ENCODE data around the gene PDLIM4. TPM values are rescaled to one million over a fixed set of nuclear protein-coding genes. Genes with fewer than 3 reads are reported as not detected.

Gene PDLIM4
- total RNA-seq, 1 experiment from 2014 or later: 47.2 TPM

DNA sequence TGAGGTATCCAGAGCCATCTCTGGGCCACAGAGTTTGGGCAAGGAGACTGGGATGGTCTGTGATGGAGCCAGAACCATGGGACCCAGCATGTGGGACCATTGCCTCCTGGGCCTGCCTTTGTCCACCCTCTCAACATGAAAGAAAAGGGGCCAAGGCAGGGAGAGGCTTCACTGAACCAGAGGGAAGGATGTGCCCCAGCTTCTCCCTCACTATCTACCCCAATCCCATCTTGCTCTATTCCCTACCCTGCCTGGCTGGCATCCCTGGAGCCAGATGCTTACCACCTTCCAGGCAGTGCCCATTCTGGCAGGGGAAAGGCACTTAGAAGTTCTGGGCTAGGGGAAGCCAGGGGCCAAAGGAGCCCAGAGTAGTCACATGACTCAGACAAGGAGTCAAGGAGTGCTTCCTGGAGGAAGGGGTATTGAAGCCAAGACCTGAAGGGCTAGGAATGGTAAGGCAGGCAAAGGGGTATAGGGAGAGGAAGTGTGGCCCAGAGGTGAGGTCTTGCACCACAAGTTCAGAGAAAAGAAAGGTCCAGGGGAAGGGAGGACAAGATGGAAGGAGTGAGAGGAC is 9.8 kb downstream of the PDLIM4 start:
- Histone ChIP-seq H3K36me3 (ENCODE audit: low read depth) (no peaks in the 10 kb centered on the region), H3K9me3 (ENCODE audit: insufficient read depth, low read depth) (no peaks in the 10 kb centered on the region), H3K27me3 (ENCODE audit: insufficient read depth, low read depth) (no peaks in the 10 kb centered on the region), H3K4me2 (no peak overlapping the region), H3K79me2 (ENCODE audit: low read depth) (no peaks in the 10 kb centered on the region), H3F3A (ENCODE audit: insufficient read depth, low read depth) (peaks cover 9% of the 10 kb centered on the region; the same call in 1 of the 2 replicates), H4K20me1 (ENCODE audit: insufficient read depth) (no peaks in the 10 kb centered on the region), H2AFZ (no peak overlapping the region), H3K4me3 (no peak overlapping the region), H3K9me2 (ENCODE audit: insufficient read depth) (no peaks in the 10 kb centered on the region), H3K4me1 (replicated peaks; ENCODE audit: insufficient read depth) (peaks cover 41% of the 10 kb centered on the region), H3K27ac (no peak overlapping the region)
- ChIA-PET CTCF (no interaction called here), POLR2A (ENCODE audit: unreplicated experiment) (no interaction called here)
- no TSS peak for BruUV-seq (replicated peaks)
- no peak for TF ChIP-seq EZH2 (IDR thresholded peaks at IDR 0.05; ENCODE audit: low read depth)
- TF ChIP-seq, protein P1, sequence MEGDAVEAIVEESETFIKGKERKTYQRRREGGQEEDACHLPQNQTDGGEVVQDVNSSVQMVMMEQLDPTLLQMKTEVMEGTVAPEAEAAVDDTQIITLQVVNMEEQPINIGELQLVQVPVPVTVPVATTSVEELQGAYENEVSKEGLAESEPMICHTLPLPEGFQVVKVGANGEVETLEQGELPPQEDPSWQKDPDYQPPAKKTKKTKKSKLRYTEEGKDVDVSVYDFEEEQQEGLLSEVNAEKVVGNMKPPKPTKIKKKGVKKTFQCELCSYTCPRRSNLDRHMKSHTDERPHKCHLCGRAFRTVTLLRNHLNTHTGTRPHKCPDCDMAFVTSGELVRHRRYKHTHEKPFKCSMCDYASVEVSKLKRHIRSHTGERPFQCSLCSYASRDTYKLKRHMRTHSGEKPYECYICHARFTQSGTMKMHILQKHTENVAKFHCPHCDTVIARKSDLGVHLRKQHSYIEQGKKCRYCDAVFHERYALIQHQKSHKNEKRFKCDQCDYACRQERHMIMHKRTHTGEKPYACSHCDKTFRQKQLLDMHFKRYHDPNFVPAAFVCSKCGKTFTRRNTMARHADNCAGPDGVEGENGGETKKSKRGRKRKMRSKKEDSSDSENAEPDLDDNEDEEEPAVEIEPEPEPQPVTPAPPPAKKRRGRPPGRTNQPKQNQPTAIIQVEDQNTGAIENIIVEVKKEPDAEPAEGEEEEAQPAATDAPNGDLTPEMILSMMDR (conservative IDR thresholded peaks at IDR 0.05): no peak
- no peak for DNase-seq
- intact Hi-C loops (cut with micrococcal nuclease; ENCODE audit: unreplicated experiment): loop anchor here (2.0 to 5.0 kb wide), 3 partner anchors 28 to 230 kb away; no protein-coding TSS in a partner anchor

DNA sequence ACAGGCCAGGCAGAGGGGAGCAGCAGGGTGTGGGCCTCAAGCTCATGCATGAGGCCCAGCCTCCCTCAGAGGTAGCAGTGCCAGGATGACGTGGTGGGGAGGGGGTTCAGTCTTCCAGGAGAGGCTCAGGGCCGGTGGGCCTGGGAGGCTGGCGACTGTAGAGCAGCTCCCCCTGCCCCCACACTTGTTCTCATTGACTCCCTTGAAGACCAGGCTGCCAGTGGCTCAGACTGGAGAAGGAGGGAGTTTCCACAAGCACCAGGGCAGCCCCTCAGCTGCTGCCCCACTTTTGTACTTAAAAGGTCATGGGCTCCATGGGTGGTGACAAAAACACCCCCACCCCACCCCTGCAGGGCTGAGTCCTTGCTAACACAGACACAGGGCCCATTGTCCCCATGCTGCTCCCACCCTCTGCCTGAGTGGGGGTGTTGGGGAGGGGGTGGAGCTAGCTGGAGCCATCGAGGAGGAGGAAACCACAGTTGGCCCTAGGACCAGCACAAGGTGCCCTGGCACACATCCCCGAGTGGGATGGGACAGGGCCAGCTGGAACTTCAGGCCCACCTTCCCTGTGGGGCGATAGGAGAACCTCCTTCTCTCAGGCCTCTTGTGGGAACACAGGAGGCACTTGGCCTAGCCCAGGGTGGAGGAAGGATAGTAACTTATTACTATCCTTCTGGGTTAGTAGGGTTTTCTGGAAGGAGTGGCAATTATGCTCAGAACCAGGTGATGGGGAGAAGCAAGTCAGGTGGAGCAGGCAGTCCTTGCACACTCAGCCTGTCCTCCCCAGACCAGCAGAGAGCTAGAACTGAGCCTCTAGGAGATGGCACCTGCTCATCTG is 10.7 kb downstream of the PDLIM4 start:
- Histone ChIP-seq H3K27ac (no peak overlapping the region), H4K20me1 (ENCODE audit: insufficient read depth) (no peaks in the 10 kb centered on the region), H3K4me1 (replicated peaks; ENCODE audit: insufficient read depth) (peaks cover 34% of the 10 kb centered on the region), H3K4me3 (no peak overlapping the region), H3K36me3 (ENCODE audit: low read depth) (no peaks in the 10 kb centered on the region), H3K9me3 (ENCODE audit: insufficient read depth, low read depth) (no peaks in the 10 kb centered on the region), H3F3A (ENCODE audit: insufficient read depth, low read depth) (peaks cover 9% of the 10 kb centered on the region; the same call in 1 of the 2 replicates), H3K27me3 (ENCODE audit: insufficient read depth, low read depth) (no peaks in the 10 kb centered on the region), H3K79me2 (ENCODE audit: low read depth) (no peaks in the 10 kb centered on the region), H3K4me2 (no peak overlapping the region), H2AFZ (no peak overlapping the region), H3K9me2 (ENCODE audit: insufficient read depth) (no peaks in the 10 kb centered on the region)
- ChIA-PET CTCF (no interaction called here), POLR2A (ENCODE audit: unreplicated experiment) (no interaction called here)
- BruUV-seq (replicated peaks): no TSS peak
- intact Hi-C loops (cut with micrococcal nuclease; ENCODE audit: unreplicated experiment): loop anchor here (2.0 to 5.0 kb wide), 3 partner anchors 29 to 229 kb away; no protein-coding TSS in a partner anchor
- TF ChIP-seq, protein P1 (conservative IDR thresholded peaks at IDR 0.05): no peak
- no peak for DNase-seq

DNA sequence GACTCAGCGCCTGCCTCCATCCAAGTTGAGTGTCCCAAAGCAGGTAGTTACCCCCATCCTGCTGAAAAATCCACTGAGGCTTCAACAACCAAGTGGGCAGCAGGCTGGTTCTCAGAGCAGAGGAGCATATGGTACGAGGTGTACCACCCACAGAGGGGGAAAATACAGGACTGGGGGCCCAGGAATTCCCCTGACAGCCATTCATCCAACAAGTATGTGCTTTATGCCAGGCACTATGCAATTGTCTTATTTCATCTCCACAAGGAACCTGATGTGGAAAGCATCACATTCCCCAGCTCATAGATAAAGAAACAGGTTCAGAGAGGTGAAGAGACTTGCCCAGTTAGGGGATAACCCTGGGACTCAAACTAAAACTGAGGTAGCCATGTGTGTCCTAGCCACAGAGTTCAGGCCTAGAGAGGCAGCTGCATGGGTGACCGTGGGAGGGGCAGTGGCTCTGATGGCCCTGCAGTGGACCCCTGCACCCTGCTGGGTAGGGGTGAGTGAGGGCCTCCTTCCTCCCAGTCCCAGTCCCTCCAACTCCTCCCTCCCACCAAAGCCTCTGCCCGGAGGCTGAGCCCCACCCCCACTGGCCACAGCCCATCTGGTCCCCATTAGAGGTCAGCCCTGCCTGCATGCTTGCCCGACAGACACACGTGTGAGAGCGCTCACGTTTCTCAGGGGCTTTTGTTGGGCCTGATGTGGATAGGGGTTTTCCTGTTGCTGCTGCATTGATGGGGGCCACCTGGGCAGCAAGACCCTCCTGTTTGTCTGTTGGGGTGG is 11.5 kb downstream of the PDLIM4 start:
- Histone ChIP-seq H3K9me2 (ENCODE audit: insufficient read depth) (no peaks in the 10 kb centered on the region), H3K9me3 (ENCODE audit: insufficient read depth, low read depth) (no peaks in the 10 kb centered on the region), H3K79me2 (ENCODE audit: low read depth) (no peaks in the 10 kb centered on the region), H3K4me2 (no peak overlapping the region), H3K4me1 (replicated peaks; ENCODE audit: insufficient read depth) (peaks cover 26% of the 10 kb centered on the region), H3K27me3 (ENCODE audit: insufficient read depth, low read depth) (no peaks in the 10 kb centered on the region), H3K4me3 (no peak overlapping the region), H2AFZ (no peak overlapping the region), H3F3A (ENCODE audit: insufficient read depth, low read depth) (peaks cover 9% of the 10 kb centered on the region; the same call in 1 of the 2 replicates), H3K36me3 (ENCODE audit: low read depth) (no peaks in the 10 kb centered on the region), H4K20me1 (ENCODE audit: insufficient read depth) (no peaks in the 10 kb centered on the region), H3K27ac (no peak overlapping the region)
- CTCF ChIA-PET: no interaction called here
- BruUV-seq (replicated peaks): no TSS peak
- DNase-seq: no peak
- intact Hi-C loops (cut with micrococcal nuclease; ENCODE audit: unreplicated experiment): loop anchor here (5.0 kb wide), 2 partner anchors 118 to 228 kb away; no protein-coding TSS in a partner anchor
- POLR2A ChIA-PET (ENCODE audit: unreplicated experiment): no interaction called here
- TF ChIP-seq EZH2 (IDR thresholded peaks at IDR 0.05; ENCODE audit: low read depth): no peak
